ENCODE measurements around the gene GABRA1.
A peak's percentile ranks its signal among the peaks of the same experiment; 100 is the strongest.

- TF ChIP-seq CTCF (IDR thresholded peaks at IDR 0.05 in 2 of 3, conservative IDR thresholded peaks at IDR 0.05 in 1 of 3; ENCODE audit: borderline replicate concordance in 1 of 3, insufficient read depth in 1 of 3, low read depth in 2 of 3, low read length in 2 of 3): peak in 2 of 3 experiments; percentile 16 to 43; a peak in 3 of 6 replicates
- no peak for TF ChIP-seq EZH2phosphoT487 (IDR thresholded peaks at IDR 0.05; ENCODE audit: borderline replicate concordance)
- no peak for TF ChIP-seq JUND (IDR thresholded peaks at IDR 0.05)
- TF ChIP-seq POLR2AphosphoS5 (IDR thresholded peaks at IDR 0.05; ENCODE audit: low read depth, low read length): no peak
- no peak for TF ChIP-seq EZH2 (IDR thresholded peaks at IDR 0.05)
- no peak for TF ChIP-seq YY1 (IDR thresholded peaks at IDR 0.05; ENCODE audit: extremely low read depth, insufficient replicate concordance, low read depth, low read length)
These were observed 3.9 kb downstream of the GABRA1 start for GRCh38 chr5:161851691-161852299.
